GM23248 (cell line): ENCODE data around the gene PLAC1.

Experiments used
- EZH2 ChIP-seq: fragments of 200-600 bp; sonication (generic); IDR thresholded peaks from 2 replicates; pipeline ENCODE4 v1.6.1; 2018; ENCODE audit warnings: antibody characterized with exemption, mild to moderate bottlenecking; ENCODE audit not compliant: insufficient read depth, poor library complexity, severe bottlenecking
- EZH2phosphoT487 ChIP-seq: fragments of 200-600 bp; sonication (generic); IDR thresholded peaks from 2 replicates; pipeline ENCODE4 v1.6.1; 2018; ENCODE audit warnings: antibody characterized with exemption, moderate library complexity, mild to moderate bottlenecking, low read depth; ENCODE audit not compliant: insufficient read depth

GRCh38 chrX:134692233-134692632 lies 34.0 kb upstream of the PLAC1 start:
- TF ChIP-seq EZH2, result no peak
- no peak for TF ChIP-seq EZH2phosphoT487
